GM18868 (cell line): Measurements from ENCODE around the gene SCAF1.
A peak's percentile ranks its signal among the peaks of the same experiment; 100 is the strongest.

ENCODE experiments used
- ATAC-seq: cut with Tn5 transposase; IDR thresholded peaks from one replicate; pipeline ENCODE4 v1.9.1; 2021; ENCODE audit warnings: mild to moderate bottlenecking, moderate library complexity; ENCODE audit not compliant: unreplicated experiment

The SCAF1 gene, protein sequence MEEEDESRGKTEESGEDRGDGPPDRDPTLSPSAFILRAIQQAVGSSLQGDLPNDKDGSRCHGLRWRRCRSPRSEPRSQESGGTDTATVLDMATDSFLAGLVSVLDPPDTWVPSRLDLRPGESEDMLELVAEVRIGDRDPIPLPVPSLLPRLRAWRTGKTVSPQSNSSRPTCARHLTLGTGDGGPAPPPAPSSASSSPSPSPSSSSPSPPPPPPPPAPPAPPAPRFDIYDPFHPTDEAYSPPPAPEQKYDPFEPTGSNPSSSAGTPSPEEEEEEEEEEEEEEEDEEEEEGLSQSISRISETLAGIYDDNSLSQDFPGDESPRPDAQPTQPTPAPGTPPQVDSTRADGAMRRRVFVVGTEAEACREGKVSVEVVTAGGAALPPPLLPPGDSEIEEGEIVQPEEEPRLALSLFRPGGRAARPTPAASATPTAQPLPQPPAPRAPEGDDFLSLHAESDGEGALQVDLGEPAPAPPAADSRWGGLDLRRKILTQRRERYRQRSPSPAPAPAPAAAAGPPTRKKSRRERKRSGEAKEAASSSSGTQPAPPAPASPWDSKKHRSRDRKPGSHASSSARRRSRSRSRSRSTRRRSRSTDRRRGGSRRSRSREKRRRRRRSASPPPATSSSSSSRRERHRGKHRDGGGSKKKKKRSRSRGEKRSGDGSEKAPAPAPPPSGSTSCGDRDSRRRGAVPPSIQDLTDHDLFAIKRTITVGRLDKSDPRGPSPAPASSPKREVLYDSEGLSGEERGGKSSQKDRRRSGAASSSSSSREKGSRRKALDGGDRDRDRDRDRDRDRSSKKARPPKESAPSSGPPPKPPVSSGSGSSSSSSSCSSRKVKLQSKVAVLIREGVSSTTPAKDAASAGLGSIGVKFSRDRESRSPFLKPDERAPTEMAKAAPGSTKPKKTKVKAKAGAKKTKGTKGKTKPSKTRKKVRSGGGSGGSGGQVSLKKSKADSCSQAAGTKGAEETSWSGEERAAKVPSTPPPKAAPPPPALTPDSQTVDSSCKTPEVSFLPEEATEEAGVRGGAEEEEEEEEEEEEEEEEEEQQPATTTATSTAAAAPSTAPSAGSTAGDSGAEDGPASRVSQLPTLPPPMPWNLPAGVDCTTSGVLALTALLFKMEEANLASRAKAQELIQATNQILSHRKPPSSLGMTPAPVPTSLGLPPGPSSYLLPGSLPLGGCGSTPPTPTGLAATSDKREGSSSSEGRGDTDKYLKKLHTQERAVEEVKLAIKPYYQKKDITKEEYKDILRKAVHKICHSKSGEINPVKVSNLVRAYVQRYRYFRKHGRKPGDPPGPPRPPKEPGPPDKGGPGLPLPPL

DNA sequence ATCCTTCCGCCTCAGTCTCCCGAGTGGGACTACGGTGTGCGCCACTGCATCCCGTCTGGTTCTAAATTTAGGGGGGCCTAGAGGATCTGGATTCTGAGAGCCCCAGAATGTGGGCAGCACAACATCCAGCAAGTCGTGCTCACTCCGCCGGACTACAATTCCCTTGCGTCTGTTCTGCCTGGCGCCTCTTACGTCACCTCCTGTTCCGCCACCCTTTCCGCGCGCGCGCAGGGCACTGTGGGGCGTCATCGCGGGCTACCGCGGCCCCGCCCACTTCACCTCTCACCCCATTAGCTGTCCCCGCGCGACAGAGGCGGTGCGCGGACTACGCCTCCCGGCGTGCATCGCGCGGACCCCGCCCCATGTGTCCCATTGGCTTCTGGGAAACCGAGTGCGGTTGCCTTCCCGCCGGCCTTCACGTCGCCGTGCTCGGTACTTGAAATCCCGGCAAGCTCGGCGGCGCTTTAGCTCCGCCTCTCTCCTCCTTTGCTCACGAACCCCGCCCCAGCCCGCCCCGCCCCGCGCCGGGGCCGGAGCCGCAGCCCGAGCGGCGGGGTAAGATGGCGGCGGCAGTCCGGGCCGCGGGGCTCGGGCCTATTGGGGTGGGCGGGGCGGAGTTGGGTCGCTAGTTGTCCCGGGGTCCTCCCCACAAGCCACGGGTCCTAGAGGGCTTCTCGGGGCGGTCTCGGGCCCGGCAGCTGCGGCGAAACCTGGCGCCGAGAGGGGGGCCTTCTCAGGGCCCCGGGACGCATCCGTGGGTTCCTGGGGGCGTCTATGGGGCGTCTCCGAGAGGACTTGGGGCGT lies at the start of gene SCAF1:
Gene SCAF1, plus strand, starts transcription at position 522 of the 804 bp plus-strand sequence. CDS start 2,818 bp downstream, outside the sequence.
- ATAC-seq = peak; percentile 49

DNA sequence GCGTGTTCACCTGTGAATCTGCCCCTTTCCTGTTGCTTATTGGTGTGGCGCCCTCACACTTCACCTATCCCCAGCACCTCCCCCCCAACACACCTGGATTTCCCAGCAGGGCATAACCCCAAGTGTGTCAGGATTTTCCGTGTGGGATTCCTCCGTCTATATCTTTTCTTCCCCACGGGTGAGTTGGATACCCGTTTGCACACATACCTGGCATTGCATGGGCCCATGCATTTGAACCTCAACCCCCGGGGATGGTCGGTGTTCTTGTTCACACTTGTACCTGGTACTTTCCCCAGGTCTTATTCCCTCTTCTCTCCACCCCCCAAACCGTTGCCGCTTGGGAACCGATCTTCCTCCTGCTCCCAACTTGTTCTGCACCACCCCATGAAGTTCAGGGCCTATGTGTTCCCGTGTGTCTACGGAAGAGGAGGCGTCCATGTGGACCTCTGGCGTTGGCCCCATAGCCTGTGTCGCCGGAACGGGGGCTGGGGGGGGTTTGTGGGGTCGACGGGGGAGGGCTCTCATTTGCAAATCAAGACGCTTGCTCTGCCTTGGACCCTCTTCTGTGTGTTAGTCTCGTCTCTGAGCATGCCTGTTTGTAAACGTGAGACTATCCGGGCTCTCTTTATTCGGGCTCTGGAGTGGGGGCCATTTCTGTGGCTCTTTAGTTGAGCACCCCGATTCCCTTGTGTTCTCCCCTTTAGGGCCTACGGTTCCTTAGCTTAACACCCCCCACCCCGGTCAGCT lies 49.4 kb upstream of the SCAF1 start:
- ATAC-seq = no peak

DNA sequence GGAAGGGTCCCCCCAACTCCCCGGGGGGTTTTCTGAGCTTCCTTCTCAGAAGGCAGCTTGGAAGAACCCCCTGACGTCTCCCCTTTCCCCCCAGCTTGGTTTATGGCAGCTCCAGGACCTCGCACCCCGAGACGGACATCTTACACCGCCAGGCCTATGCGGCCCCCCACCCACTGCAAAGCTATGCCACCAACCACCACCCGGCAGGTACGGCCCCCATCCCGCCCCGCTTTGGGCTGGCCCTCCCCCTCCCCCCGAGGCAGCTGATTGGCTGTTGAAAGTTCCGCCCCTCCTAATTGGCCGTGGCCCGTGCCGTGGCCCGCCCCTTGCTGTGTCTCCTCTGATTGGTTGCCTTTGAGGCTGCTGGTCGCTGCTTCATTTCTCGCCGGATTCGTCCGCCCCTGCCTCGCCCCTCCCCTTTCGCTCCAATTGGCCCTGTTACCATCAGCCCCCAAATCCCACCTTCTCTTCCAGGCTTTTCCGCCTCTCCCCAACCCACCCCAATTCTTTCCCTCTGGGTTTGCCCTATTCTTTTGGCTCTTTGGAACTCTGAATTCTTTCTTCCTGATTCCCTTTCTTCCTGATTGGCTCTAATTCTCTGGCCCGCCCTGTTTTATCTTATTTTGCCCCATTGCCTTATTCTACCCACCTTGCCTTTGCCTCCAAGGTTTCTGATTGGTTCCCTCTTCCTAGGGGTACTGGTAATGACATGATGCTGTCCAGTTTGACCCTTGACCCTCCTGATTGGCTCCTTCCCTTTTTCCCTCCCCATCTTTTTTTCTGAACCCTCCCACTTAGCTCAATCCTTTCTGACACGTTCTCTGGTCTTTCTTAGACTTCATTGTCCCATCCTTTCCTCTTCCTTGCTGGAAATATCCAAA lies 48.5 kb upstream of the SCAF1 start:
- peak; percentile 50 for ATAC-seq

DNA sequence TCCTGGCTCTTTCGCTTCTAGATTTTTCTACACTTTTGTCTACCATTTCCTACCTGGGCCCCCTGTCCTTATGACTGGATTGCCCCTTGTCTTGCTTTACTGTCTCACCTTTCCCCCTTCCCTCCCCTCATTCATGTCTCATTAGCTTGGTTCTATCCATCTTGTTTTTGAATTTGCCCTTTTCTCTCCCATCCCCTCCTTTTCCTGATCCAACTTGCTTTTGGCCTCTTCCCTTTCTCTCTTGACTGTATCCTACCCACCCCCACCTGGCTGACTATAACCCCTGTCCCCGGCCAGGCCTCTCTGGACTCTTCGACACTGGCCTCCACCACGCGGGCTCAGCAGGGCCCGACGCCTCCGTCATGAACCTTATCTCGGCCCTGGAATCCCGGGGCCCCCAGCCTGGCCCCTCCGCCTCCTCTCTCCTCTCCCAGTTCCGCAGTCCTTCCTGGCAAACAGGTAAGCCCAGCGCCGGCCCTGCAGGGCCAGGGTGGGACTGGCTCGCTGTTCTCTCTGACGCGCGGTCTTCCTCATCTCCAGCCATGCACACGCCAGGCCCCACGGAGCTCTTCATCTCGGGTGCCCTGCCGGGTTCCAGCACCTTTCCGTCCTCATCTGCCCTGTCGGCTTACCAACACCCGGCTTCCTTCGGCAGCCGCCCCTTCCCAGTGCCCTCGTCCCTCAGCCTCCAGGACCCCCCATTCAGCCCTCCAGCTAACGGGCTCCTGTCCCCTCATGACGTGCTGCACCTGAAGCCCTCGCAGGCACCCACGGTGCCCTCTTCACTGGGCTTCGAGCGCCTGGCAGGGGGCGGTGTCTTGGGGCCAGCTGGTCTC lies 47.6 kb upstream of the SCAF1 start:
- ATAC-seq = no peak

DNA sequence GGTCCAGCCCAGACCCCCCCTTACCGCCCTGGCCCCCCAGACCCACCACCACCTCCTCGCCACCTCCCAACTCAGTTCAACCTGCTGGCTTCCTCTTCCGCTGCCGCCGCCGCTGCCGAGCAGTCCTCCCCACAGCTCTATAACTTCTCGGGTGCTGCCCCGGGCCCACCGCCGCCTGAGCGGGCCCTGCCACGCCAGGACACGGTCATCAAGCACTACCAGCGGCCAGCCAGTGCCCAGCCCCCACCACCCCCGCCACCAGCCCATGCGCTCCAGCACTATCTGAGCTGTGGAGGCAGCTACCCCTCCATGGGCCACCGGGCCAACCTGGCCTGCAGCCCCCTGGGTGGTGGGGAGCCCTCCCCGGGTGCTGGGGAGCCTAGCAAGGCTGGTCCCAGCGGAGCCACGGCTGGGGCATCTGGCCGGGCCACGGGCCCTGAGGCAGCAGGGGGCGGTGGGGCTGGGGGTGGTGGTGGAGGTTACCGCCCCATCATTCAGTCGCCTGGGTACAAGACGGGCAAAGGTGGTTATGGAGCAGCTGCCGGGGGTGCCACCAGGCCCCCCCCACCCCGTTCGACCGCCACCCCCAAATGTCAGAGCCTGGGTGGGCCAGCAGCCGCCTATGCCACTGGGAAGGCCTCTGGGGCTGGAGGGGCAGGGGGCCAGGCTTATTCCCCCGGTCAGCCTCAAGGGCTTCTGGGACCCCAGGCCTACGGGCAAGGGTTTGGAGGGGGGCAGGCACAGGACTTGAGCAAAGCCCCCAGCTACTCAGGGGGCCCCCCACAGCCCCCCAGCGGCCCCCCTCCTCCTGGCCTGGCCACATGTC lies 46.8 kb upstream of the SCAF1 start:
- ATAC-seq = no peak

DNA sequence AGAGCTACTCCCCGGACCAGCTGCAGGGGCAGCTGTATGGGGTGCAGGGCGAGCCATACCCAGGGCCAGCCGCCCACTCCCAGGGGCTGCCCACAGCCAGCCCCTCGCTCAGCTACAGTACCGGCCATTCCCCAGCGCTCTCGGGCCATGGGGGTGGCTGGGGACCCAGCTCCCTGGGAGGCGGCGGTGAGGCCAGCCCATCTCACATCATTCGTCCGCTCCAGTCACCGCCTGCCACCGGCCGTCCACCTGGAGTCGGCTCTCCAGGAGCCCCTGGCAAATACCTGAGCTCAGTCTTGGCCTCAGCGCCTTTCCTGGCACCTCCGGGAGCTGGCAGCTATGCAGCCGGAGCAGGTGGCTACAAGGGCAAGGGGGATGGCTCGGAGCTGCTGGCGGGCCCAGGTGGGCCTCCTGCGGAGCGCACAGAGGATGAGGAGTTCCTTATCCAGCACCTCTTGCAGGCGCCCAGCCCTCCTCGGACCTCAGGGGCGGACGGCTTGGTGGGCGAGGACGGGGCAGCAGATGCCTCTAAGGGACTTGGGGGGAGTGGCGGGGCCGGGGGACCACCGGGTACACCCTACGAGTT lies 46.1 kb upstream of the SCAF1 start:
- ATAC-seq = no peak

DNA sequence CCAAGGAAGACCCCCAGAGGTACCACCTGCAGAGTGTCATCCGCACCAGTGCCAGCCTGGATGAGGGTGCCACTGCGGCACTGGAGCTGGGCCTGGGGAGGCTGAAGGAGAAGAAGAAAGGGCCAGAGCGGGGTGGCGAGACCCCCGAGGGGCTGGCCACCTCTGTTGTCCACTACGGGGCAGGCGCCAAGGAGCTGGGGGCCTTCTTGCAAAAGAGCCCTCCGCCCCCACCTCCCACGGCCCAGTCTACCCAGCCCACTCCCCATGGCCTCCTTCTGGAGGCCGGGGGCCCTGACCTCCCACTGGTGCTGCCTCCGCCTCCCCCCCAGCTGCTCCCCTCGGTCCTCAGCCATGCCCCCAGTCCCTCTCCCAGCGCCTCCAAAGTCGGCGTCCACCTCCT lies 45.6 kb upstream of the SCAF1 start:
- no peak for ATAC-seq

DNA sequence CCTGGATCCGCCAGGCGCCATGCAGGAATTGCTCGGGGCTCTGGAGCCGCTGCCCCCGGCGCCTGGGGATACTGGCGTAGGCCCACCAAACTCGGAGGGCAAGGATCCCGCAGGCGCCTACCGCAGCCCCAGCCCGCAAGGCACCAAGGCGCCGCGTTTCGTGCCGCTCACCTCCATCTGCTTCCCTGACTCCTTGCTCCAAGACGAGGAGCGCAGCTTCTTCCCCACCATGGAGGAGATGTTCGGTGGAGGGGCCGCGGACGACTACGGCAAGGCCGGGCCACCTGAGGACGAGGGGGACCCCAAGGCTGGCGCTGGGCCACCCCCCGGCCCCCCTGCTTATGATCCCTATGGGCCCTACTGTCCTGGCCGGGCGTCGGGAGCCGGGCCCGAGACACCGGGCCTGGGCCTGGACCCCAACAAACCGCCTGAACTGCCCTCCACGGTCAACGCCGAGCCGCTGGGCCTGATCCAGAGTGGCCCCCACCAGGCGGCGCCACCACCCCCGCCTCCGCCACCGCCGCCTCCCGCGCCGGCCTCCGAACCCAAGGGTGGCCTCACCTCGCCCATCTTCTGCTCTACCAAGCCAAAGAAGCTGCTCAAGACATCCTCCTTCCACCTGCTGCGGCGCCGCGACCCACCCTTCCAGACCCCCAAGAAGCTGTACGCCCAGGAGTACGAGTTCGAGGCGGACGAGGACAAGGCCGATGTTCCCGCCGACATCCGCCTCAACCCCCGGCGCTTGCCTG lies 44.9 kb upstream of the SCAF1 start:
- no peak for ATAC-seq

DNA sequence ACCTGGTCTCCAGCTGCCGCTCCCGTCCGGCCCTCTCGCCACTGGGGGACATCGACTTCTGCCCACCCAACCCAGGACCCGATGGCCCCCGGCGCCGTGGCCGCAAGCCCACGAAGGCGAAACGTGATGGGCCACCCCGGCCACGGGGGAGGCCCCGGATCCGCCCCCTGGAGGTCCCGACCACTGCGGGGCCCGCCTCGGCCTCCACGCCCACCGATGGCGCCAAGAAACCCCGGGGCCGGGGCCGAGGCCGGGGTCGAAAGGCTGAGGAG lies 44.4 kb upstream of the SCAF1 start:
- ATAC-seq = no peak

DNA sequence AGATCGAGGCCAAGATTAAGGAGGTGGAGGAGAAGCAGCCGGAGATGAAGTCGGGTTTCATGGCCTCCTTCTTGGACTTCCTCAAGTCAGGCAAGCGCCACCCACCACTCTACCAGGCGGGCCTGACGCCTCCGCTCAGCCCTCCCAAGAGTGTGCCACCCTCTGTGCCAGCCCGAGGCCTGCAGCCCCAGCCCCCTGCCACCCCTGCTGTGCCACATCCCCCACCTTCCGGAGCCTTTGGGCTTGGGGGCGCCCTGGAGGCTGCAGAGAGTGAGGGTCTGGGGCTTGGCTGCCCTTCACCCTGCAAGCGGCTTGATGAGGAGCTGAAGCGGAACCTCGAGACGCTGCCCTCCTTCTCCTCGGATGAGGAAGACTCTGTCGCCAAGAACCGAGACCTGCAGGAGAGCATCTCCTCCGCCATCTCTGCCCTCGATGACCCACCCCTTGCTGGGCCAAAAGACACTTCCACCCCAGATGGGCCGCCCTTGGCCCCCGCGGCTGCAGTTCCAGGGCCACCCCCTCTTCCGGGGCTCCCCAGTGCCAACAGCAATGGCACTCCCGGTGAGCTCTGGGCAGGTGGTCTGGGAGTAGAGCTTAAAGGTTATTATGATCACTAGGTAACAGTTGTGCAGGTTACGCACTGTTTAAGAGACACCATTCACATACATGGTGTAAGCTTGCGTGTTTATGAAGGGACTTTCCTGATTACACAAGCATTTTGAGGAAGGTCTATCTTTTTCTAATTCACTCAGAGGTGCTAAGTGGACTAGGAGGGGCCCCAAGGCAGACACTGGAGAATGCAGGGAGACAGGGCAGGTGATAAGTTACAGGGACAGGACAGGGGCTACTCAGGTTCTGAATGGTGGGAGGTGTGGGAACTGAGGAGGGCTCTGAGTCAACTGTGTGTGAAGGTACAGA lies 42.4 kb upstream of the SCAF1 start:
- no peak for ATAC-seq

DNA sequence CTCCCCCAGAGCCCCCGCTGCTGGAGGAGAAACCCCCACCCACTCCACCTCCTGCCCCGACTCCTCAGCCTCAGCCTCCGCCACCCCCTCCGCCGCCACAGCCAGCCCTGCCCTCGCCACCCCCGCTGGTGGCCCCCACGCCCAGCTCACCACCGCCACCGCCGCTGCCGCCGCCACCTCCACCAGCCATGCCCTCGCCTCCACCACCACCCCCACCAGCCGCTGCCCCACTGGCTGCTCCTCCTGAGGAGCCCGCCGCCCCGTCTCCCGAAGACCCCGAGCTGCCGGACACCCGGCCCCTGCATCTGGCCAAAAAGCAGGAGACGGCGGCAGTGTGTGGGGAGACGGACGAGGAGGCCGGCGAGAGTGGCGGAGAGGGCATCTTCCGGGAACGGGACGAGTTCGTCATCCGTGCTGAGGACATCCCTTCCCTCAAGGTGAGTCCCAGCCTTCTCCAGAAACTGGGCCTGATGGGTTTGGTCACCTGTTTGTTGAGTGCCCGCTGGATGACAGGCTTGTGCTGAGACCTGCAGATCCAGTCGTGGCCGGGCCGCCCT lies 40.4 kb upstream of the SCAF1 start:
- no peak for ATAC-seq

DNA sequence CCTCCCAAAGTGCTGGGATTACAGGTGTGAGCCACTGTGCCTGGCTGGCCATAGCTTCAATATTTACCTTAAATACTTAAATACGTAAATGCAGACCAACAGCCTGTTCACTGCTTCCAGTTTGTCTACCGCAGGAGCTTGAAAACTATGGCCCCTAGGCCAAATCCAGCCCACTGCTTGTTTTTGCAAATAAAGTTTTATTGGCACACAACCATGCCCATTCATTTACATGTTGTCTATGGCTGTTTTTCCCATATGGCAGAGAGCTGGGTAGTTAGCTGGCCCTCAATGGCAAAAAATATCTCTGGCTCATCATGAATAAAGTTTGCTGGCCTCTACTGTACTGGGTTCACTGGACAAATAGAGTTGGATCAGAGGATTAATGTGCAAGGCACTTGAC lies 39.2 kb upstream of the SCAF1 start:
- ATAC-seq = no peak

DNA sequence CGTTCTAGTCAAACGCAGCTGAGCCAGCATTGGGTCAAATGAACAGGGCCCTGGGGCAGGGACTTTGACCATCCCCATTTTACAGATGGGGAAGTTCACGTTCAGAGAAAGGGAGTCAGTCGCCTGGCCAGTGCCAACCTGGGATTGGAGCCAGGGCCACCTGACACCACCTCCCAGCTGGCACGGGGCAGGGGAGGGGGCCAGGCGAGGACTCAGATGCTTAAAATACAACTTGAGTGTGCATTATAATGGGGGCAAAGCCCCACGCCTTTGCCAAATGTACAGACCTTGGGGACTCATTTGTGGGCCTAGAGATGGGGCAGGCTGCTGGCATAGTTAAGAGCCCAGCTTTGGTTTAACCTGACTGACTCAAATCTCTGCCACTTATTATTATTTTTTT lies 36.4 kb upstream of the SCAF1 start:
- ATAC-seq = no peak

DNA sequence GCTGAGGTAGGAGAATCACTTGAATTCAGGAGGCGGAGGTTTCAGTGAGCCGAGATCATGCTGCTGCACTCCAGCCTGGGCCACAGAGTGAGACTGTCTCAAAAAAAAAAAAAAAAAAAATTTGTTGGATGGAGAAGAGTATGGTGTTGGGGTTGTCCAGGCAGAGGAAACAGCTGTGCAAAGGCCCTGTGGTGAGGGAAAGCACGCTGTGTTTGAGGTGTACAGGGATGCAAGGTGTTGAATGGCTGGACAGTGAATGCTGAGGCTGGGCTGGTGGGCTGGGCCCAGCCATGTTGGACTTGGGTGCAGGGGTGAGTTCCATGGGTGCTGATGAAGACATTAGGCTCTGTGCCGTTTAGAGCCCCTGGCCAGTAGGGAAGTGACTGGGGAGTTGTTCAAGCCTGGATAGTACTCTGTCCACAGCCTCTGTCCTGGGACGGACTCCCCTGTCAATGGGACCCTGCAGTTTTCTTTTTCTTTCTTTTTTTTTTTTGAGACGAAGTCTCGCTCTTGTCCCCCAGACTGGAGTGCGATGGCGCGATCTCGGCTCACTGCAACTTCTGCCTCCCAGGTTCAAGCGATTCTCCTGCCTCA lies 32.4 kb upstream of the SCAF1 start:
- no peak for ATAC-seq
